Stimulated activated CD4-positive, alpha-beta T cell treated with anti-CD3 and anti-CD28 coated beads, Interleukin-1b, Interleukin-23, amount 100 ng/mL, for 48 hours (primary cell): ENCODE measurements around the gene SLC19A1.
"Not testable (repeated sequence)": the region's sequence is repeated elsewhere in the genome, so short reads cannot be mapped to it uniquely, and the experiment has no call there.

ENCODE experiments used
- DNase-seq: peaks from one replicate; pipeline ENCODE4 v3.0.0-alpha.2; 2020

The SLC19A1 gene

DNA sequence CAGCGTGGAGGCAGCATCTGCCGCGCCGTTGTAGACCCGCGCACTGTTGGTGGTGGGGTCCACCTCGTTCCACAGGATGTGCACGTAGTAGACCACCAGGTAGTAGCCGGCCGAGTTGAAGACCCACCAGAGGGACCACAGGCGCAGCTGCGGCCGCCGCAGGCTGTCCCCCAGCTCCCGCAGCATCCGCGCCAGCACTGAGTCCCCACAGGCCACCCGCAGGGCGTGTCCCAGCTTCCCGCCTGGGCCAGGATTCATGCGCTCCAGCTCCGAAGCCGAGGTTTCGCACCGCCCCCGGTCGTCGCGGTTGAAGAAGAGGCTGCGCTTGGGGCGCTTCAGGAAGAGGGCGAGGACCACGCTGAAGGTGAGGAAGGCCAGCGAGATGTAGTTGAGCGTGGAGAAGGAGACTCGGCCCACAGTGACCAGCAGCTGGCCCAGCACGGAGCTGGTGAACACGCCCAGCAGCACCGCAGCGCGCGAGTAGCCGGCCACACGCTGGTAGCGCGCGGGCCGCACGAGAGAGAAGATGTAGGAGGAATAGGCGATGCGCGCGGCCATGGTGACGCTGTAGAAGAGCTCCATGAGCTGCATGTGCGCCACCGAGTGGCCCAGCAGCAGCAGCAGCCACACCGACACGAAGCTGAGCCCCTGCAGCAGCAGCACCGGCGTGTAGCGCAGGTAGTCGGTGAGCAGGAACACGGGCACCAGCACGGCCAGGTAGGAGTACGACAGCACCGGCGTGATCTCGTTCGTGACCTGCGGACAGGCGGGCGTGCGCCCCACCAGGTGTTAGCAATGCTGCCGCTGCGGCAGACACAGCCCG, 10.6 kb downstream of the SLC19A1 start:
- DNase-seq, result no peak

DNA sequence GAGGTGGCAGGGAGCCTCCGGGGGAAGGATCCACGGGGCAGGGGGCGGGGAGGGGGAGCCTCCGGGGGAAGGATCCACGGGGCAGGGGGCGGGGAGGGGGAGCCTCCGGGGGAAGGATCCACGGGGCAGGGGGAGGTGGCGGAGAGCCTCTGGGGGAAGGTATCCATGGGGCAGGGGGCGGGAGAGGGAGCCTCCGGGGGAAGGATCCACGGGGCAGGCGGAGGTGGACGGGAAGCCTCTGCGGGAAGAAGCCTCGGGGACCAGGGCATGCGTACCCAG, 11.2 kb downstream of the SLC19A1 start:
- DNase-seq, result not testable (repeated sequence)

DNA sequence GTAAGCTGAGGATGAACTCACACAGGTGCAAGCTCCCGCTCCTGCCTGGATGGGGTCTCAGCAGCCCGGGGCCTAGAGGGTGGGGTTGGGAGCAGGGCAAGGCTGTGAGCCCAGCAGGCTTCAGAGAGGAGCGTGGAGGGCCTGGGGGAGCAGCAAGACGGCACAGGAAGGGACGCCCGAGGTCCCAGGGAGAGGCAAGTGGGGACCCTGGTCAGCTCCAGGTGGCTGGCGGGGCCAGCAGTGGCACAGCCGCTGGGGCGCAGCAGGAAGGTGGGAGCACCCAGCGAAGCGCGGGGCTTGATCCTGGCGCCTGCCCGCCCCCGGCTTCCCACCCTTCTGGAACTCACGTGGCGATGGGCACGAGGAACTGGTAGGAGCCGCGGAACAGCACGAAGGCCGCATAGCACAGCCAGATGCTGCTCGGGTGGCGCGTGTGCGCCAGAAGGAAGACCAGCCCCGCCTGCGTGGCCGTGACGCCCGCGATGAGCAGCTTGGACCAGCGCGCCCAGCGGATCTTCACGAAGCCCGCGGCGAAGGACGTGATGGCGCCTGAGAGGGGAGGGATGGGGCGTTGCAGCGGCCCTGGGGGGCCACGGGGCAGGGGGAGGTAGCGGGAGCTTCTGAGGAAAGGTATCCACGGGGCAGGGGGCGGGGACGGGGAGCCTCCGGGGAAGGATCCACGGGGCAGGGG, 11.7 kb downstream of the SLC19A1 start:
- no peak for DNase-seq

DNA sequence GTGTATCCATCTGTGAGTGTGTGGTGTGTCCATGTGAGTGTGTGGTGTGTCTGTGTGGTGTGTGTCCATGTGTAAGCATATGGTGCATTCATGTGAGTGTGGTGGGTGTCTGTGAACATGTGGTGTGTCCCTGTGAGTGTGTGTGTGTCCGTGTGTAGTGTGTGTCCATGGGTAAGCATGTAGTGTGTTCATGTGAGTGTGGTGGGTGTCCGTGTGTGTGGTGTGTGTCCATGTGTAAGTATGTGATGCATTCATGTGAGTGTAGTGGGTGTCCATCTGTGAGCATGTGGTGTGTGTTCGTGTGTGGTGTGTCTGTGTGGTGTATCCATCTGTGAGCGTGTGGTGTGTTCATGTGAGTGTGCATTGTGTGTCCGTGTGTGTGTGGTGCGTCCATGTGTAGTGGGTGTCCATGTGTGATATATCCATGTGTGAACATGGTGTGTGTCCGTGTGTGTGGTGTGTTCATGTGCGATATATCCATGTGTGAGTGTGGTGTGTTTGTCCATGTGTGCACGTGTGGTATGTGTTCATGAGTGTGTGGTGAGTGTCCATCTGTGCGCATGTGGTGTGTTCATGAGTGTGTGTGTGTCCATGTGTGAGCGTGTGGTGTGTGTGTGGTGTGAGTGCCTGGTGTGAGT, 12.3 kb downstream of the SLC19A1 start:
- DNase-seq, result no peak

DNA sequence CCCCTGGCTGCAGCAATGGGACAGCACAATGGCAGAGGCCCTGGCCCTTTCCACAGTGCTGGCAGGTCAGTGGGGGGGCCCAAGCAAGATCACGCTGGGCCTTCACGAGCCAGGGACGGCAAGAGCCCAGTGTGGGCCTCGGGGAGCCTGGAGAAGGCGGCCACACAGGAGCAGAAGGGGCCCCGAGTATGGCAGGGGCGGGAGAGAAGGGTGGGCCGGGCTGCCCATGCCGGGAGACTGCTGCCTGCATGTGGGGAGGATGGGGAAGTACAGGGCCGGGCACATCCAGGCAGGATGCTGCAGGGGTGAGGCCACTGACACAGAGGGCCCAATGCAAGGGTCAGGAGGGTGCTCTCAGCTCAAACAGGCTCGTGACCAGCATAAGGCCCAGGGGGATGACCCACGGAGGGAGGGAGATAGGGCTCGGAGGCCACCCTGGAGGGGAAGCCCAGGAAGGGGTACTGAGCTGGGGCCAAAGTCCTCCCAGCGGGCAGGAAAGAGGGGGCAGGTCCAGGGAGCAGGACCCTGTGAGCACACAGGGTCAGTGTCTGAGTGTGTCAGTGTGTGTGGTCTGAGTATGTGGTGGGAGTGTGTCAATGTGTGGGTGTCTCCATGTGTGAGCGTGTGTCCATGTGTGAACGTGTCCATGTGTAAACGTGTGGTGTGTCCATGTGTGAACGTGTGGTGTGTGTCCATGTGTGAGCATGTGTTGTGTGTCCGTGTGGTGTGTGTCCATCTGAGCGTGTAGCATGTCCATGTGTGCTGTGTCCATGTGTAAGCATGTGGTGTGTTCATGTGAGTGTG, 13.1 kb downstream of the SLC19A1 start:
- DNase-seq, result no peak

DNA sequence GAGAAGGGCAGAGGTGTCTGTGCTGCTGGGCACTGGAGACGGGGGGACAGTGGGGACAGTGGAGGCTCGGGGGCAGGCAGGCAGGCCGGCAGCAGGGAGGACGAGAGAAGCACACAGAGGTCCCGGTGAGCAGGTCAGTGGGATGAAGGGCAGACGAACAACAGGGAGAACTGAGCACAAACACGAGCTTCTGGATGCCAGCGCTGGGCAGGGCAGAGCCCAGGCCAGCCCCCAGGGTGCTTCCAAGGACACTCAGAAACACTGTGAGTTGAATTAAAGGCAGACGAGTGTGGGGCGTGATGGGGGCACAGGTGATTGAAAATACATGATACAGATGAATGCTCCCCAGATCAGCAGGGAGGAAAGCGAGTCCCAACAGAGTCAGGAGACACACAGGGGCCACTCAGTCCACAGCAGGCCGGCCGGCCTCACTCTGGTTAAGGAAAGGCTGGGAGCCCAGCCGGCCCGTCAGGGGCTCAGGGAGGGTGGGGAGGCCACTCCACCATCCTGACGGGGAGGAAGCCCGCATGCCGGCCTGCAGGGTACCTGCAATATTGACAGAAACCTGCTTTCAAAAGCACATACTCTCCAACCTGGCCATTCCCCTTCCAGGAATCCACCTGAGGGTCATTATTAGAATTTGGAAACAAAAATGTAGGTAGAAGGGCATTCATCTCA, 14.1 kb downstream of the SLC19A1 start:
- DNase-seq, result no peak

DNA sequence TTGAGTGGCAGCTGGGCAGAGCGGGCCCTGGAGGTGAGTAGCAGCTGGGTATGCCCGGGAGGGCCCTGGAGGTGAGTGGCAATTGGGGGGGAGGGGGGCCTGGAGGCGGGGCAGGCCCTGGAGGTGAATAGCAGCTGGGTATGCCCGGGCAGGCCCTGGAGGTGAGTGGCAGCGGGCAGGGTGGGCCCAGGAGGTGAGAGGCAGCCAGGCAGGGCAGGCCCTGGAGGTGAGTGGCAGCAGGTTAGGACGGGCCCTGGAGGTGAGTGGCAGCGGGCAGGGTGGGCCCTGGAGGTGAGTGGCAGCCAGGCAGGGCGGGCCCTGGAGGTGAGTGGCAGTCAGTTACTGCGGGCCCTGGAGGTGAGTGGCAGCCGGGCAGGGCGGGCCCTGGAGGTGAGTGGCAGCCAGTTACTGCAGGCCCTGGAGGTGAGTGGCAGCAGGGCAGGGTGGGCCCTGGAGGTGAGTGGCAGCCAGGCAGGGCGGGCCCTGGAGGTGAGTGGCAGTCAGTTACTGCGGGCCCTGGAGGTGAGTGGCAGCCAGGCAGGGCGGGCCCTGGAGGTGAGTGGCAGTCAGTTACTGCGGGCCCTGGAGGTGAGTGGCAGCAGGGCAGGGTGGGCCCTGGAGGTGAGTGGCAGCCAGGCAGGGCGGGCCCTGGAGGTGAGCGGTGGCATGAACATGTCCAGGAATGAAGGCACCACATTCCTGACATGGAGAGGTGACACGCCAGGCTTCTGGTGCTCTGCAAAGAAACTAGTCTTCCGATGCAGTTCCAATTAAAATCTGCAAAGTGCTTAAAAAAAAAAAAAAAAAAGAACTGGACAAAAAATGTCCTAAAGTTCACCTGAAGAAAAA, 14.9 kb downstream of the SLC19A1 start:
- DNase-seq, result not testable (repeated sequence)

DNA sequence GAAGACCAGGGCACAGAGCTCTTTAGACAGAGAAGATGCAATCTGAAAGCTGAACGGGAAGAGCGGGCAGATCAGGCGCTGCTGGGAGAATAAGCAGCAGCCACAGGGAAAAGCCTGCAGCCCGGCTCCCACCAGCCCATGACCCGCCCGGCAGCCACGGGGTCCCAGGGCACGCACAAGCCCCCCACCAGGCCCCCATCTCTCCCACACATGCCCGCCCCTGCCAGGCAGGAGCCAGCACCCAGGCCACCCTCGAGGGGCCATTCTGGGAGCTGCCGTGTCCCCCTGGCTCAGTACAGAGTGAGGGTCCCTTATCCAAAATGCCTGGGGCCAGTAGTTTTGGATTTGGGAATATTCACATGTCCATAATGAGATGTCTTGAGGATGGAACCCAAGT, 16.3 kb downstream of the SLC19A1 start:
- no peak for DNase-seq

DNA sequence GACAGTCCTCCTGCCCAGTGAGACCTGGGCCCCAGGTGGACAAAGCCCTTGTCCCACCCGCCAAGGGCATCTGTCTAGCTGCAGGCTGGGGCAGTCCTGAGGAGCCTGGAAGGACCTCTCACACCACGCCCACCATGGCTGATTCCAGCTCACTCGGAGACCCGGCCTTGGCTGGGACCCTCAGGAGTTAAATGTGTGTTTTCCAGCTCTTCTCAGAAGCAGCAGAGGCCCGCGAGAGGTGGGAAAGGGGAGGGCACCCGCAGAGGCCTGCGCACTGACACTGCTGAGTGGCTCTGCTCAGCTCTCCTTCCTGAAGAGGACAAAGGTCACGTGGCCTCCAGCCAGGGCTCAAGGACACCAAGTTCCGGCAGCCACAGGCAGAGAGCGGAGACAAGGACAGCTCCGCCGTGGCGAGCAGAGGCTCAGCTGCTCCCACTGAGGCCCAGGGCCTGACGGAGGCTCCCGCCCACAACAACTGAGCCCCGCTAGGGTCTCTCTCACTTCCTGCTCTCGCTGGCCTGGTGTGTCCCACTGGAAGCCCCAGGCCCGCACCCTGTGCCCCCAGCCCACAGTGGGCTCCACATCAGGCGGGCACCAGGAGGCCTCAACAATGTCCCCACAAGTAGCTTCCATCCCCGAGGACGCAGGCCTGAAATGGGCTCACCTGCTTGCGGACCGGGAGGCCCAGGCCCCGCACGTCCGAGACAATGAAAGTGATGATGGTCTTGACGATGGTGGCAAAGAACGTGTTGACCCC, 16.9 kb downstream of the SLC19A1 start:
- DNase-seq, result no peak

DNA sequence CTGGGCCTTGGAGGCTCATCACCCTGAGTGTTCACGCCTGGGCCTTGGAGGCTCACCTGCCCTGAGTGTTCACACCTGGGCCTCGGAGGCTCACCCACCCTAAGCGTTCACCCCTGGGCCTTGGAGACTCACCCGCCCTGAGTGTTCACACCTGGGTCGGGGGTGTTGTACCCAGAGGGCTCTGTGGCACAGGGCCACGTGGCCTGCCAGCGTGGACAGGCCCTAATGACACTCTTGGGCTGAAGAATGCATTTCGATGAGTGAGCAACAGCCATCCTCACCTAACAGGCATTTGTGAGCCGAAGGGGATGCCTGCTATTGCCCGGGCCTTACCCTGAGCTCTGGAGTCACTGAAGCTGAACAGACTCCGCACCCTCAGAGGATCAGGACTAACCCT, 17.5 kb downstream of the SLC19A1 start:
- no peak for DNase-seq

DNA sequence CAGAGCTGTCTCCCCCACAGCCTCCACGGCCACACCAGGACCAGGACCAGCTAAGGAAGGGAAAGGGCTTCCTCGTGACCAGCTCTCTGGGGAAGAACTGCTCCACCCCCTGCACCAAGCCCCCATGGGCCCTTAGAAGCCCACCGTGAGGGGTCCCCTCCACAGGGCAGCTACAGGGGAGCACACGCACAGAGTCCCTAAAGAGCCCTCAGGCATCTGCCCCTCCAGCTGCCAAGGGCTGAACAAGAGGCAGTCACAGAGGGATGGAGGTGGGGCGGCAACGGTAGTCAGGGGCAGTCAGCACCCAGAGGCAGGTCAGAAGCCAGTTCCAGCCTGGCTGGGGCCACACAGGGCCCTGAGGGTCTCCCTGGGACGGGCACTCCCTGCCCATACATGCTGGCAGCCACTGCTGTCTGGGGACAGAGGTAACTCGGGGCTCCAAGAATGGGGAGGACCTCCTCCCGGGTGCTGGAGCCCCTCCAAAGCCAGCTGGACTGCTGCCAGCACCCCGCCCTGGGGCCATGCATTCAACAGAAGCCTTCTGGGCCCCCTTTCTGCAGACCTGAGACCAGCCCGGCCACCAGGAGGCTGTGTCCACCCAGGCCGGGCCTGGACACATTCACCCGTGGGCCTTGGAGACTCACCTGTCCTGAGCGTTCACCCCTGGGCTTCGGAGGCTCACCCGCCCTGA, 18.7 kb downstream of the SLC19A1 start:
- no peak for DNase-seq

DNA sequence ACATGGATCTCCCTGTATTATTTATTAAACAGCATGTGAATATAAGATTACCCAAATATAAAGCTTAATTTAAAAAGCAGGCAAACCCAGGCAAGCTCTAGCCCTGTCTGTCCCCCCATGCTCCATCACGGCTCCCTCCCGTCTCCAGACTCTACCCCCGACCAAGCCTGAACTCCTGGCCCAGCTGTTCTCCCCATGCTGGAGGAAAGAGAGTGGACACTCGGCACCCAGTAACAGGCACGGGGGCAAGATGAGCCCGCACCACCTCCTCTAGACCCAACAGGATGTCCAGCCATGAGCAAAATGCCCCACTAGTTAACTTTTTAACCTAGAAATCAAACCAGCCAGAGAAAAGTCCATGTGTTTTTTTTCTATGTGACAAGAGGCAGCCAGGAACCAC, 19.3 kb downstream of the SLC19A1 start:
- no peak for DNase-seq

DNA sequence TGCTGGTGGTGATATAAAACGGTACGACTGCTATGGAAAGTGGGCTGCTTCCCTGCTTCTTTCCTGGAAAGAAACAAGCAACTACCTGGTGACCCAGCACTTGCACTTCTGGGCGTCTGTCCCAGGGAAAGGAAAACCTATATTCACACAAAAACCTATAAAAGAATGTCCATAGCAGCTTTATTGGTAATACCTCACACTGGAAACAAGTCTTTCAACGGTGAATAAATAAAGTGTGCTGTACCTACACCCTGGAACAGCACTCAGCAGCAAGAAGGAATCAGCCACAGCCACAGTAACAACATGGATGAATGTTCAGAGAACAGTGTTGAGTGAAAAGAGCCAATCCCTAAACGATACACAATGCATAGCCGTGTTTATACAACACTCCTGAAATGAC, 19.9 kb downstream of the SLC19A1 start:
- no peak for DNase-seq

DNA sequence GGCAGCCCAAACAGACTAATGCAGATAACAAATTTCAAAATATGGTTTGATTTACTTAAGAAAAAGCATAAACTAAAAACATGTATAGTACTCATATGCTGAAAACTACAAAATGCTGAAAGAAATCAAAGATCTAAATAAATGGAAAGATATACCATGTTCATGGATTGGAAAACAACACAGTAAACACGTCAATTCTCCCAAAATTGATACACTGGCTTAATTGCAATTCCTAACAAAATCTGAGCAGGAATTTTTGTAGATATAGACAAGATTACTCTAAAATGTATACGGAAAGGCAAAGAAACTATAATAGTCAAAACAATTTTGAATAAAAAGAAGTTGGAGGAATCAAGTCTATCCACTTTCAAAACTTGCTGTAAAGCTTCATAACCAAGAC, 21.0 kb downstream of the SLC19A1 start:
- no peak for DNase-seq

DNA sequence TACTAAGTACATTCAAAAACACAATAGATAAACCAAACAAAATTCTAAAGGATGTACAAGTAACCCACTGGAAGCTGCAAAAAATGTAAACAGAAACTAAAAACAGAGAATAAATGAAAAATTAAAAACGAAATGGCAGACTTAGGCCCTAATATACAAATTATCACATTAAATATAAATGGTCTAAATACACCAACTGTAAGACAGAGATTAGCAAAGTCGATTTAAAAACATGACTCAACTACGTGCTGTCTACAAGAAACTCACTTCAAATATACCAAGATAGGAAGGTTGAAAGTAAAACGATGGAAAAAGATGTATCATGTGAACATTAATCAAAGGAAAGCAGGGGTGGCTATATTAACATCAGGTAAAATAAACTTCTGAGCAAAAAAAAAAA, 23.1 kb downstream of the SLC19A1 start:
- no peak for DNase-seq

DNA sequence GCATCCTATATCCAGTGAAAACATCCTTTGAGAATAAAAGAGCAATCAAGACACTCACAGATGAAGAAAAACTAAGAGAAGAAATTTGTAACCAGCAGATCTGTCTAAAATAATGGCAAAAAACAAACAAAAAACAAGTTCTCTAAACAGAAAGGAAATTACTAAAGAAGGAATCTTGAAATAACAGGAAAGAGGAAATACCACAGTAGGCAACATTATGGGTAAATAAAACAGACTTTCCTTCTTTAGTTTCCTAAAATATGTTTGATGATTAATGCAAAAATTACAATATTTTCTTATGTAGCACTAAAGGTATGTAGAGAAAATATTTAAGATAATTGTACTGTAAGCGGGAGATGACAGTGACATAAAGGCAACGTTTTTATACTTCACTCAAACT, 23.5 kb downstream of the SLC19A1 start:
- DNase-seq, result no peak

DNA sequence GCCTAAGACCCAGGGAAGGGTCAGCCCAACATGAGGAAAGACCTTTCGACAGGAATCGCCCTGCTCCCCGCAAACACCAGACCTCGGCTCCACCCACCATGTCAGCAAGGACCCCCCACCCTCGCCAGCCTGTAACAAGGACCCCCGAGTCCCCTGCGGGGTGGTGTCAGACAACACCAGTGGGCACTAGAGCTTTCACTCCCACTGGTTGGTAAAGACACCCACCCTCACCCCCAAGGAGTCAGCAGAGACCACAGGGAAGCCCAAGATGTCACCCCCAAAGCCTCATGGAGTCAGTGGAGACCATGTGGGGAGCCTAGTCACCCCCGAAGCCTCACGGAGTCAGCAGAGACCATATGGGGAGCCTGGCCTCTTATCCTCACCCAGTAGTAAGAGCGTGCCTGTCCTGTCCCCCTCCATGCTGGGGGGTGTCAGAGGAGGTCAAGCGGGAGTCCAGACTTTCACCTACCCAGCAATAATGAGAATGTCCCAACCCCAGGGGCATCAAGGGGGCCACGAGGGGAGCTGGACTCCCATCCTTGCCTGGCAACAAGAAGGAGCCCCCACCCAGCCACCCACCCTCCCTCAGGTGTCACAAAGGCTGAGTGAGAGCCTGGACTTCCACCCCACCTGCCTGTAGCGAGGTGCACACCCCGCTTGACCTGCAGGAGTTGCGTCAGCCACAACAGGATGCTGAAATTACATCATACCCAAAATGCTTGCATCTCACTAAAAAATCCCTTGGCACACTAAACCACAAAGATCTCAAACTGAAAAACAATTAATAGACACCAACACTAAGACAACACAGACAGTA, 24.8 kb downstream of the SLC19A1 start:
- DNase-seq, result no peak

DNA sequence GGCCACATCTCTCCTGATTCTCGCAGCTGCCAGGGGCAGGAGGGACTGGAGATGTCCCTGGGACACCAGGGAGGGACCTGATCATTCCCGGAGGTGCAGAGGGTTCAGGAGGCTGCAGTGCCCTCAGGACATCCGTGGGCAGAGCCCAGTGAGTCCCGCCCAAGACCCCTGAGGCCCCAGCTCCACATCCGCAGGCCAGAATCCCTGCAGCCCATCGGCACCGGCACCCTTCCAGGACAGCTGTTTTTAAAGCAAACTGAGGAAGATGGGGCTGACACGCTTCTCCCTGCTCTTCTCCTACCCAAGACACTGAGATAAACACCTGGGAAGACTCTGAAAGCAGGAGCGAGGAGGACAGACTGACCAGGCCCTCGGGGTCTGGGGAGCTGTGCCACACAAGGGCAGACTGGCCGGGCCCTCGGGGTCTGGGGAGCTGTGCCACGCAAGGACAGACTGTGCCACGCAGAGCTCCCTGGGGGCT, 25.5 kb downstream of the SLC19A1 start:
- DNase-seq, result no peak

DNA sequence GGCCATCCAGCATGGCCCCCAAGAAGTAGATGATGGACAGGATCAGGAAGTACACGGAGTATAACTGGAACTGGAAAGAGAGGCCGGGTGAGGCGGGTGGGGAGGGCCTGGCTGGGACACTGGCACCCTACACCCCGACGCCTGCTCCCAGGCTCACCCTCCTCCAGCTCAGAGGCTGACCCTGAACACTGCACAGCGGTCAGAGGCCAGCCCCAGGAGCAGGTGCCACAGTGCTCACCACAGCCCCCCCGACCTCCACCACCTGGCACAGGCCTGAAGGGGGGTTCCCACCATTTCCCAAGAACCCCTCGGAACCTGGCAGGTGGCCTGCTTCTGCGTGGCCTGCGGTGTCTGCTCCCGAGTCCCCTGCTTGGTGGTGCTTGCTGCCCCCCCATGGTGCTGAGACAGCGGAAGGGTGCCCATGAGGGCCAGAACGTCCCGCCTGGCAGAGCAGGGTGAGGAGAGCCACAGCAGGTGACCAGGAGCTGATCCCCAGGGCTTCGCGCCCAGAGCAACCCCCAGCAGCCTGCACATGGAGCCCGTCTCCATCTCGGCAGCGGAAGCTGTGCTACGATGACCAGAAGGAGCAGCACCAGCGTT, 26.1 kb downstream of the SLC19A1 start:
- no peak for DNase-seq
